22Rv1 (cell line): Measurements from ENCODE around the gene KLK4.

Experiments used
- H3K27ac ChIP-seq: fragments of 450-650 bp; 2 replicates; pipeline ENCODE4 v1.5.1; 2017
- ZFX ChIP-seq: fragments of 450-650 bp; IDR thresholded peaks from 2 replicates; pipeline ENCODE4 v1.6.1; 2017; ENCODE audit warnings: antibody characterized with exemption, borderline replicate concordance
- TF ChIP-seq, protein P1 (sequence below): fragments of 450-650 bp; IDR thresholded peaks from 2 replicates; pipeline ENCODE4 v1.5.1; 2017; ENCODE audit warnings: mild to moderate bottlenecking

KLK4 gene

DNA sequence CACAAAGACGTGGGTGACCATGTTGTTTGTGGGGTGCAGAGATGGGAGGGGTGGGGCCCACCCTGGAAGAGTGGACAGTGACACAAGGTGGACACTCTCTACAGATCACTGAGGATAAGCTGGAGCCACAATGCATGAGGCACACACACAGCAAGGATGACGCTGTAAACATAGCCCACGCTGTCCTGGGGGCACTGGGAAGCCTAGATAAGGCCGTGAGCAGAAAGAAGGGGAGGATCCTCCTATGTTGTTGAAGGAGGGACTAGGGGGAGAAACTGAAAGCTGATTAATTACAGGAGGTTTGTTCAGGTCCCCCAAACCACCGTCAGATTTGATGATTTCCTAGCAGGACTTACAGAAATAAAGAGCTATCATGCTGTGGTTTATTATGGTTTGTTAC, 32.3 kb downstream of the KLK4 start:
- peak overlapping the region; percentile 100 for H3K27ac ChIP-seq
- TF ChIP-seq, protein P1, sequence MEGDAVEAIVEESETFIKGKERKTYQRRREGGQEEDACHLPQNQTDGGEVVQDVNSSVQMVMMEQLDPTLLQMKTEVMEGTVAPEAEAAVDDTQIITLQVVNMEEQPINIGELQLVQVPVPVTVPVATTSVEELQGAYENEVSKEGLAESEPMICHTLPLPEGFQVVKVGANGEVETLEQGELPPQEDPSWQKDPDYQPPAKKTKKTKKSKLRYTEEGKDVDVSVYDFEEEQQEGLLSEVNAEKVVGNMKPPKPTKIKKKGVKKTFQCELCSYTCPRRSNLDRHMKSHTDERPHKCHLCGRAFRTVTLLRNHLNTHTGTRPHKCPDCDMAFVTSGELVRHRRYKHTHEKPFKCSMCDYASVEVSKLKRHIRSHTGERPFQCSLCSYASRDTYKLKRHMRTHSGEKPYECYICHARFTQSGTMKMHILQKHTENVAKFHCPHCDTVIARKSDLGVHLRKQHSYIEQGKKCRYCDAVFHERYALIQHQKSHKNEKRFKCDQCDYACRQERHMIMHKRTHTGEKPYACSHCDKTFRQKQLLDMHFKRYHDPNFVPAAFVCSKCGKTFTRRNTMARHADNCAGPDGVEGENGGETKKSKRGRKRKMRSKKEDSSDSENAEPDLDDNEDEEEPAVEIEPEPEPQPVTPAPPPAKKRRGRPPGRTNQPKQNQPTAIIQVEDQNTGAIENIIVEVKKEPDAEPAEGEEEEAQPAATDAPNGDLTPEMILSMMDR: no peak

DNA sequence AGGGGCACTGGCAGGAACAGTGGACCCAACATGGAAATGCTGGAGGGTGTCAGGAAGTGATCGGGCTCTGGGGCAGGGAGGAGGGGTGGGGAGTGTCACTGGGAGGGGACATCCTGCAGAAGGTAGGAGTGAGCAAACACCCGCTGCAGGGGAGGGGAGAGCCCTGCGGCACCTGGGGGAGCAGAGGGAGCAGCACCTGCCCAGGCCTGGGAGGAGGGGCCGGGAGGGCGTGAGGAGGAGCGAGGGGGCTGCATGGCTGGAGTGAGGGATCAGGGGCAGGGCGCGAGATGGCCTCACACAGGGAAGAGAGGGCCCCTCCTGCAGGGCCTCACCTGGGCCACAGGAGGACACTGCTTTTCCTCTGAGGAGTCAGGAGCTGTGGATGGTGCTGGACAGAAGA, 33.9 kb downstream of the KLK4 start:
- H3K27ac ChIP-seq: peak overlapping the region; percentile 100
- no peak for TF ChIP-seq ZFX
- TF ChIP-seq, protein P1: no peak

DNA sequence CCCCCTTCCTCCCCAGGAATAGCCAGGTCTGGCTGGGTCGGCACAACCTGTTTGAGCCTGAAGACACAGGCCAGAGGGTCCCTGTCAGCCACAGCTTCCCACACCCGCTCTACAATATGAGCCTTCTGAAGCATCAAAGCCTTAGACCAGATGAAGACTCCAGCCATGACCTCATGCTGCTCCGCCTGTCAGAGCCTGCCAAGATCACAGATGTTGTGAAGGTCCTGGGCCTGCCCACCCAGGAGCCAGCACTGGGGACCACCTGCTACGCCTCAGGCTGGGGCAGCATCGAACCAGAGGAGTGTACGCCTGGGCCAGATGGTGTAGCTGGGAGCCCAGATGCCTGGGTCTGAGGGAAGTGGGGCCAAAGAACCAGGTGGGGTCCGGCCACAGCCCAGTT, 34.7 kb downstream of the KLK4 start:
- peak overlapping the region; percentile 100 for H3K27ac ChIP-seq
- no peak for TF ChIP-seq ZFX
- TF ChIP-seq, protein P1: no peak

DNA sequence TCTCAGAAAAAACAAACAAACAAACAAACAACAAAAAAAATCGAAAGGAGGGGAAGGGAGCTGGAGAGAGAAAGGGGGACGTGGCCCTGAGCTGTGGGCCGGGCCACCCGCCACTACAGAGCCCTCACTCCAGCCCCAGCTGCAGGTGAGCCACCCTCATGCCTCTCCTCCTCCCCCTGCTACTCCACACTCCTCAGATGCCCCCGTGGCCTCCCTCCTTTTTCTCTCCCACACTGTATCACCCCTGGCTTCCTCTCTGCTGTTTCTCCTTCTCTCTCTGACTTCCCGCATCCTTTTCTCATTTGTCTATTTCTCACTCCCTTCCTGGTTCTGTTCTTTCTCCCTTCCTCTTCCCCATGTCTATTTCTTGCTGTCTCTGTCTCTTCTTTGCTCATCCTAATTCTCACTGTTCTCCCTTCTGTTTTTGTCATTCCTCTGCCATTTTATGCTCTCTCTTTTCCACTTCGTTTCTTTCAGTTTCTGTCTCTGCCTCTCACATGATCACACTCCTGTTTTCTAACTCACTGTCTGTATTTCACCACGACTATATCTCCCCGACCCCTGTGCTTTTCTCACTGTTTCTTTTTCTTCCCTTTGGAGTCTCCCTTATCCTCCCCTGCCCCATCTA, 35.3 kb downstream of the KLK4 start:
- no peak for TF ChIP-seq ZFX
- TF ChIP-seq, protein P1: no peak
- peak overlapping the region; percentile 100 for H3K27ac ChIP-seq

DNA sequence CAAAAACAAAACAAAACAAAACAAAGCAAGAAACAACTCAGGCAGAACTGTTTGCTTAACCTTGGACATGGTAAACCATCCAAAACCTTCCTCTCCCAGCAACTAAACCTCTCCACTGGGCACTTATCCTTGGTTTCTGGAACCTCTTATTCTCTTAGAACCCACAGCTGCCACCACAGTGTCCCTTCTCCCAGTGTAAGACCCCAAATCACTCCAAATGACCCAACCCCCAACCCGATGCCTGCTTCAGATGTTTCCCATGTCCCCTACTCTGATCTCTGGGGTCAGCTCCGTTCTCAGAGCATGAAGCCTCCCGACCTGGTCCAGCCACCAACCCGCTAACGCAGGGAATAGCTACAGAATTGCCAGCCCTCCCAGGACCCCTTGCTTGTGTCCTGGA, 37.0 kb downstream of the KLK4 start:
- peak overlapping the region; percentile 100 for H3K27ac ChIP-seq
- TF ChIP-seq, protein P1: no peak
- no peak for TF ChIP-seq ZFX

DNA sequence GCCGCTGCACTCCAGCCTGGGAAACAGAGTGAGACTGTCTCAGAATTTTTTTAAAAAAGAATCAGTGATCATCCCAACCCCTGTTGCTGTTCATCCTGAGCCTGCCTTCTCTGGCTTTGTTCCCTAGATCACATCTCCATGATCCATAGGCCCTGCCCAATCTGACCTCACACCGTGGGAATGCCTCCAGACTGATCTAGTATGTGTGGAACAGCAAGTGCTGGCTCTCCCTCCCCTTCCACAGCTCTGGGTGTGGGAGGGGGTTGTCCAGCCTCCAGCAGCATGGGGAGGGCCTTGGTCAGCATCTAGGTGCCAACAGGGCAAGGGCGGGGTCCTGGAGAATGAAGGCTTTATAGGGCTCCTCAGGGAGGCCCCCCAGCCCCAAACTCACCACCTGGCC, 38.1 kb downstream of the KLK4 start, which contains the start of gene KLK2:
Gene KLK2, plus strand, starts transcription at position 384 of the 400 bp plus-strand sequence. CDS start 35 bp downstream, outside the sequence.
- TF ChIP-seq, protein P1: no peak
- no peak for TF ChIP-seq ZFX
- peak within 1 kb of the TSS; percentile 100 for H3K27ac ChIP-seq

DNA sequence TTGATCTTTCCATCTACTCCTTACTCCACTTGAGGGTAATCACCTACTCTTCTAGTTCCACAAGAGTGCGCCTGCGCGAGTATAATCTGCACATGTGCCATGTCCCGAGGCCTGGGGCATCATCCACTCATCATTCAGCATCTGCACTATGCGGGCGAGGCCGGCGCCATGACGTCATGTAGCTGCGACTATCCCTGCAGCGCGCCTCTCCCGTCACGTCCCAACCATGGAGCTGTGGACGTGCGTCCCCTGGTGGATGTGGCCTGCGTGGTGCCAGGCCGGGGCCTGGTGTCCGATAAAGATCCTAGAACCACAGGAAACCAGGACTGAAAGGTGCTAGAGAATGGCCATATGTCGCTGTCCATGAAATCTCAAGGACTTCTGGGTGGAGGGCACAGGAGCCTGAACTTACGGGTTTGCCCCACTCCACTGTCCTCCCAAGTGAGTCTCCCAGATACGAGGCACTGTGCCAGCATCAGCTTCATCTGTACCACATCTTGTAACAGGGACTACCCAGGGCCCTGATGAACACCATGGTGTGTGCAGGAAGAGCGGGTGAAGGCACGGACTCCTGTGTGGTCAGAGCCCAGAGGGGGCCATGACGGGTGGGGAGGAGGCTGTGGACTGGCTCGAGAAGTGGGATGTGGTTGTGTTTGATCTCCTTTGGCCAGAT, 40.6 kb downstream of the KLK4 start:
- peak overlapping the region; percentile 100 for H3K27ac ChIP-seq
- TF ChIP-seq ZFX: no peak
- TF ChIP-seq, protein P1: peak; percentile 97
